Endodermal cell (in vitro differentiated cells): ENCODE measurements around the gene CA11. TPM values are rescaled to one million over a fixed set of nuclear protein-coding genes. Genes with fewer than 3 reads are reported as not detected.
A peak's percentile ranks its signal among the peaks of the same experiment; 100 is the strongest.

Experiments
- DNase-seq: peaks from one replicate; pipeline ENCODE4 v3.0.0-alpha.2; 2017
- H3K27ac ChIP-seq: 2 replicates; pipeline ENCODE4 v1.5.1; 2013; ENCODE audit warnings: mild to moderate bottlenecking, low read depth, low read length, moderate library complexity
- H3K27me3 ChIP-seq: 2 replicates; pipeline ENCODE4 v1.6.1; 2013; ENCODE audit warnings: mild to moderate bottlenecking, low read length, moderate library complexity; ENCODE audit not compliant: insufficient read depth, control insufficient read depth, poor library complexity, severe bottlenecking
- H3K36me3 ChIP-seq: 2 replicates; pipeline ENCODE4 v1.7.0; 2013; ENCODE audit warnings: mild to moderate bottlenecking, low read length, moderate library complexity; ENCODE audit not compliant: control insufficient read depth, insufficient read depth
- H3K4me1 ChIP-seq: one replicate; pipeline ENCODE4 v1.7.0; 2013; ENCODE audit warnings: low read length; ENCODE audit not compliant: control insufficient read depth, insufficient read depth
- H3K4me3 ChIP-seq: 2 replicates; pipeline ENCODE4 v1.5.1; 2013; ENCODE audit warnings: mild to moderate bottlenecking, low read length, moderate library complexity
- H3K9ac ChIP-seq: 2 replicates; pipeline ENCODE4 v1.6.1; 2013; ENCODE audit warnings: mild to moderate bottlenecking, low read length, moderate library complexity; ENCODE audit not compliant: poor library complexity, severe bottlenecking; ENCODE audit errors: extremely low read depth
- H3K9me3 ChIP-seq: 2 replicates; pipeline ENCODE4 v1.6.1; 2013; ENCODE audit warnings: mild to moderate bottlenecking, low read length, moderate library complexity; ENCODE audit not compliant: control insufficient read depth
- H3K27ac Mint-ChIP-seq: 2 replicates; pipeline ENCODE4 v1.8.0; 2020; ENCODE audit warnings: mixed read lengths
- H3K27me3 Mint-ChIP-seq: 2 replicates; pipeline ENCODE4 v1.8.0; 2021; ENCODE audit warnings: mild to moderate bottlenecking, mixed read lengths; ENCODE audit not compliant: insufficient read depth
- H3K36me3 Mint-ChIP-seq: 2 replicates; pipeline ENCODE4 v1.8.0; 2020; ENCODE audit warnings: low read depth, mixed read lengths
- H3K4me1 Mint-ChIP-seq: 2 replicates; pipeline ENCODE4 v1.8.0; 2020; ENCODE audit warnings: mixed read lengths
- H3K4me3 Mint-ChIP-seq: 2 replicates; pipeline ENCODE4 v1.8.0; 2020; ENCODE audit warnings: mild to moderate bottlenecking, moderate library complexity, mixed read lengths
- H3K9me3 Mint-ChIP-seq: 2 replicates; pipeline ENCODE4 v1.8.0; 2020; ENCODE audit warnings: mild to moderate bottlenecking, mixed read lengths
- CTCF ChIP-seq: fragments of 200-600 bp; sonication (generic); conservative IDR thresholded peaks from 2 replicates; pipeline ENCODE4 v1.5.0; 2021; ENCODE audit warnings: antibody characterized with exemption, mild to moderate bottlenecking
- WGBS, 2 experiments: methylation state at CpG; one replicate each; pipeline versions ENCODE4 v1.1.5 to v1.1.7; 2013; ENCODE audit warnings: missing lambda C conversion rate in 2 of 2, mixed read lengths in 1 of 2; ENCODE audit not compliant: insufficient coverage in 1 of 2, insufficient read length in 1 of 2; 5-methylcytosine and 5-hydroxymethylcytosine counted together
- total RNA-seq, 2 donors: library from RNA; stranded (reverse); fragmentation: NEBNext Ultra II Directional in 1 of 2; extraction: Animal tissue kit (Norgen Biotek cat#: 25700) in 1 of 2; gene quantifications; 2 replicates in 1 of 2; 3 replicates in 1 of 2; pipeline ENCODE4 v1.2.1, GENCODE V29; 2021

CA11 gene
- total RNA-seq, 2 donors from 2014 or later, result 75.0 to 82.6 TPM

GRCh38 chr19:48588670-48589401 is 57.2 kb downstream of the CA11 start:
- H3K9me3 ChIP-seq, result no peaks in the 10 kb centered on the region
- peaks cover 35% of the 10 kb centered on the region for H3K27me3 Mint-ChIP-seq
- no peaks in the 10 kb centered on the region for H3K36me3 Mint-ChIP-seq
- peak overlapping the region; percentile 74 for H3K4me3 ChIP-seq
- DNase-seq, result peak; percentile 98
- H3K9ac ChIP-seq, result no peak overlapping the region
- no peaks in the 10 kb centered on the region for H3K36me3 ChIP-seq
- H3K4me3 Mint-ChIP-seq, result peak overlapping the region; percentile 53
- H3K27ac ChIP-seq, result no peak overlapping the region
- H3K27ac Mint-ChIP-seq, result no peak overlapping the region
- WGBS, 2 experiments, result 6 to 12% methylated on average over 30 to 36 of the region's 36 CpGs
- peaks cover 3% of the 10 kb centered on the region for H3K9me3 Mint-ChIP-seq
- no peaks in the 10 kb centered on the region for H3K27me3 ChIP-seq
- peak; percentile 98 for TF ChIP-seq CTCF
- peaks cover 8% of the 10 kb centered on the region for H3K4me1 Mint-ChIP-seq
- H3K4me1 ChIP-seq, result no peaks in the 10 kb centered on the region

Other genes starting within 250 kb of the CA11 start
- 10 to 100 TPM; 36.6 to 39.2 TPM for gene GRWD1, start 200.2 kb downstream of the CA11 start, total RNA-seq
- 1 to 10 TPM in 1 of 2 donors, under 1 TPM in 1; 0.73 to 1.1 TPM for gene KCNJ14, start 190.6 kb downstream of the CA11 start, total RNA-seq
- gene CYTH2, start 176.8 kb downstream of the CA11 start, total RNA-seq, result 100 to 1,000 TPM; 106 to 133 TPM
- gene LMTK3, start 134.4 kb downstream of the CA11 start, total RNA-seq, result 10 to 100 TPM; 11.1 to 14.5 TPM
- 1 to 10 TPM in 1 of 2 donors, under 1 TPM in 1; 0.35 to 2.4 TPM for gene SULT2B1, start 94.0 kb downstream of the CA11 start, total RNA-seq
- not detected for gene SPACA4, start 39.4 kb downstream of the CA11 start, total RNA-seq
- 1 to 10 TPM; 4.4 to 5.7 TPM for gene FAM83E, start 31.1 kb downstream of the CA11 start, total RNA-seq
- 1,000 to 10,000 TPM; 1,531 to 1,574 TPM for gene RPL18, start 27.0 kb downstream of the CA11 start, total RNA-seq
- gene SPHK2, start 26.7 kb downstream of the CA11 start, total RNA-seq, result 100 to 1,000 TPM in 1 of 2 donors, 10 to 100 TPM in 1; 99.5 to 114 TPM
- 10 to 100 TPM in 1 of 2 donors, 1 to 10 TPM in 1; 5.3 to 13.1 TPM for gene DBP, start 8.8 kb downstream of the CA11 start, total RNA-seq
- 1 to 10 TPM; 1.2 to 1.4 TPM for gene NTN5, start 26.8 kb upstream of the CA11 start, total RNA-seq
- 10 to 100 TPM in 1 of 2 donors, 1 to 10 TPM in 1; 5.8 to 11.0 TPM for gene FUT2, start 49.8 kb upstream of the CA11 start, total RNA-seq
- 1 to 10 TPM; 1.9 to 2.3 TPM for gene MAMSTR, start 73.5 kb upstream of the CA11 start, total RNA-seq
- gene RASIP1, start 94.4 kb upstream of the CA11 start, total RNA-seq, result 1 to 10 TPM; 3.4 to 5.2 TPM
- gene IZUMO1, start 100.7 kb upstream of the CA11 start, total RNA-seq, result under 1 TPM; 0.22 to 0.80 TPM
- gene FUT1, start 106.5 kb upstream of the CA11 start, total RNA-seq, result 1 to 10 TPM; 5.4 to 6.3 TPM
- gene FGF21, start 109.3 kb upstream of the CA11 start, total RNA-seq, result not detected
- 100 to 1,000 TPM in 1 of 2 donors, 10 to 100 TPM in 1; 84.8 to 101 TPM for gene BCAT2, start 164.8 kb upstream of the CA11 start, total RNA-seq
- 10 to 100 TPM; 43.0 to 81.0 TPM for gene HSD17B14, start 190.3 kb upstream of the CA11 start, total RNA-seq
- gene PLEKHA4, start 222.4 kb upstream of the CA11 start, total RNA-seq, result 1 to 10 TPM; 6.6 to 7.0 TPM
- 10 to 100 TPM; 41.5 to 45.0 TPM for gene PPP1R15A, start 226.2 kb upstream of the CA11 start, total RNA-seq